Measurements from ENCODE around the gene ZC3H10. TPM values are rescaled to one million over a fixed set of nuclear protein-coding genes. Genes with fewer than 3 reads are reported as not detected.

Gene ZC3H10
- total RNA-seq, 1 experiment from 2014 or later: 3.5 TPM

DNA sequence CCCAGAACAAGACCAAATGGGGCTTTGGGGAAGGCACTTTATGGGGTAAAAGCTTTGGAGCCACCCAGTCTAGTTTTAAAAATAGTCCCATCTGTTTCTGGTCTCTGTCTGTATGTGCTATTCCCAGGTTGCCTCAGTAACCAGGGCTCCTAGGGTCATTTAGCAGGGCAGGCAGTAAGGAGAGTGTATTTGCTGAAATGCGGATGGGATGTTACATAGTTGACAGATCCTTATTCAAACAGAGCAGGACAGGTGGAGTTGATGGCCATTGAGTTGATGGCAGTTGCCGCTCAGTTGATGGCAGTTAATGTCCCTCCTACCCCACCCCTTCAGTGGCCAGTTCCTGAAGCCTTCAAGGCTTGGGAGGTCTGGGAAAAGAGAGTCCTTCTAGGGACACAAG is 4.6 kb downstream of the ZC3H10 start:
- ChIA-PET POLR2A (interaction anchor here (0.9 kb wide), 1 partner anchor 99 kb away, joined by 4 read pairs; the partner anchor contains the start of gene RNF41), CTCF (no interaction called here)
- Mint-ChIP-seq H3K36me3 (ENCODE audit: insufficient read depth, unreplicated experiment) (peaks cover 24% of the 10 kb centered on the region), H3K4me1 (ENCODE audit: low read depth, unreplicated experiment) (peaks cover 31% of the 10 kb centered on the region), H3K27ac (ENCODE audit: unreplicated experiment) (peak overlapping the region; percentile 35), H3K4me3 (ENCODE audit: unreplicated experiment) (no peak overlapping the region), H3K27me3 (ENCODE audit: insufficient read depth, unreplicated experiment) (no peaks in the 10 kb centered on the region), H3K9me3 (ENCODE audit: unreplicated experiment) (no peaks in the 10 kb centered on the region)
- Histone ChIP-seq H3K9me3 (no peaks in the 10 kb centered on the region), H3K4me3 (ENCODE audit: low read depth, low read length) (no peak overlapping the region), H3K27me3 (replicated peaks; ENCODE audit: control insufficient read depth, insufficient read depth, low read length) (no peaks in the 10 kb centered on the region), H3K36me3 (ENCODE audit: control insufficient read depth, insufficient read depth, low read length) (no peaks in the 10 kb centered on the region), H3K4me1 (peaks cover 30% of the 10 kb centered on the region)
- intact Hi-C loops (cut with micrococcal nuclease; ENCODE audit: unreplicated experiment): no loop called here
- BruUV-seq (replicated peaks): no TSS peak
- TF ChIP-seq, protein P1, sequence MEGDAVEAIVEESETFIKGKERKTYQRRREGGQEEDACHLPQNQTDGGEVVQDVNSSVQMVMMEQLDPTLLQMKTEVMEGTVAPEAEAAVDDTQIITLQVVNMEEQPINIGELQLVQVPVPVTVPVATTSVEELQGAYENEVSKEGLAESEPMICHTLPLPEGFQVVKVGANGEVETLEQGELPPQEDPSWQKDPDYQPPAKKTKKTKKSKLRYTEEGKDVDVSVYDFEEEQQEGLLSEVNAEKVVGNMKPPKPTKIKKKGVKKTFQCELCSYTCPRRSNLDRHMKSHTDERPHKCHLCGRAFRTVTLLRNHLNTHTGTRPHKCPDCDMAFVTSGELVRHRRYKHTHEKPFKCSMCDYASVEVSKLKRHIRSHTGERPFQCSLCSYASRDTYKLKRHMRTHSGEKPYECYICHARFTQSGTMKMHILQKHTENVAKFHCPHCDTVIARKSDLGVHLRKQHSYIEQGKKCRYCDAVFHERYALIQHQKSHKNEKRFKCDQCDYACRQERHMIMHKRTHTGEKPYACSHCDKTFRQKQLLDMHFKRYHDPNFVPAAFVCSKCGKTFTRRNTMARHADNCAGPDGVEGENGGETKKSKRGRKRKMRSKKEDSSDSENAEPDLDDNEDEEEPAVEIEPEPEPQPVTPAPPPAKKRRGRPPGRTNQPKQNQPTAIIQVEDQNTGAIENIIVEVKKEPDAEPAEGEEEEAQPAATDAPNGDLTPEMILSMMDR (IDR thresholded peaks at IDR 0.05; ENCODE audit: insufficient read depth in 1 of 2, low read depth in 1 of 2, low read length in 1 of 2, severe bottlenecking in 1 of 2, unreplicated experiment in 1 of 2): no peak
- DNase-seq: peak in 1 of 2 experiments; percentile 27

DNA sequence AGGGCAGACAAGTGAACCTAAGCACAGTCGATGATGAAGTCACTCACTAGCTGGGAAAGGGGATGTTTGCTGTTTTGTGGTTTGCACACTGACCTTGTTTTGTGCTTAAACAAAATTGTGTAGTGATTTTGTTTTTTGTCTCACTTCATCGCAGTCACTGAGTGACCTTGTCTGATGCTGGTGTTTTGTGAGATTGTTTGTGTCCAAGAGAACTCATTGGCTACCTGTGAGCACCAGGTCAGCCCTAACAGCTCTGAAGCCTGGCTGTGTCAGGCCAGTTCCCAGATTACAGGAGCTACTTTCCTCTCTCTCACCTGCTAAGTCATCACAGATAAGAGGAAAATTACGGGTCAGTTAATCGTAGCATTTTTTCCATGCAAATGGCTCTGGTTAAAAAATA is 6.1 kb downstream of the ZC3H10 start:
- no peaks in the 10 kb centered on the region for H3K36me3 ChIP-seq (ENCODE audit: control insufficient read depth, insufficient read depth, low read length)
- H3K27ac Mint-ChIP-seq (ENCODE audit: unreplicated experiment): peak overlapping the region; percentile 19
- CTCF ChIA-PET: interaction anchor here (0.6 to 1.2 kb wide), 3 partner anchors 19 to 179 kb away, joined by 3 to 4 read pairs (median 3); partner anchors contain the start of gene SMARCC2
- H3K4me3 ChIP-seq (ENCODE audit: low read depth, low read length): no peak overlapping the region
- no peaks in the 10 kb centered on the region for H3K9me3 Mint-ChIP-seq (ENCODE audit: unreplicated experiment)
- no TSS peak for BruUV-seq (replicated peaks)
- TF ChIP-seq, protein P1 (IDR thresholded peaks at IDR 0.05; ENCODE audit: insufficient read depth in 1 of 2, low read depth in 1 of 2, low read length in 1 of 2, severe bottlenecking in 1 of 2, unreplicated experiment in 1 of 2): no peak
- intact Hi-C loops (cut with micrococcal nuclease; ENCODE audit: unreplicated experiment): no loop called here
- POLR2A ChIA-PET: no interaction called here
- H3K4me3 Mint-ChIP-seq (ENCODE audit: unreplicated experiment): no peak overlapping the region
- peaks cover 28% of the 10 kb centered on the region for H3K4me1 Mint-ChIP-seq (ENCODE audit: low read depth, unreplicated experiment)
- H3K27me3 ChIP-seq (replicated peaks; ENCODE audit: control insufficient read depth, insufficient read depth, low read length): no peaks in the 10 kb centered on the region
- peaks cover 25% of the 10 kb centered on the region for H3K4me1 ChIP-seq
- H3K36me3 Mint-ChIP-seq (ENCODE audit: insufficient read depth, unreplicated experiment): peaks cover 26% of the 10 kb centered on the region
- H3K27me3 Mint-ChIP-seq (ENCODE audit: insufficient read depth, unreplicated experiment): no peaks in the 10 kb centered on the region
- no peaks in the 10 kb centered on the region for H3K9me3 ChIP-seq
- no peak for DNase-seq

DNA sequence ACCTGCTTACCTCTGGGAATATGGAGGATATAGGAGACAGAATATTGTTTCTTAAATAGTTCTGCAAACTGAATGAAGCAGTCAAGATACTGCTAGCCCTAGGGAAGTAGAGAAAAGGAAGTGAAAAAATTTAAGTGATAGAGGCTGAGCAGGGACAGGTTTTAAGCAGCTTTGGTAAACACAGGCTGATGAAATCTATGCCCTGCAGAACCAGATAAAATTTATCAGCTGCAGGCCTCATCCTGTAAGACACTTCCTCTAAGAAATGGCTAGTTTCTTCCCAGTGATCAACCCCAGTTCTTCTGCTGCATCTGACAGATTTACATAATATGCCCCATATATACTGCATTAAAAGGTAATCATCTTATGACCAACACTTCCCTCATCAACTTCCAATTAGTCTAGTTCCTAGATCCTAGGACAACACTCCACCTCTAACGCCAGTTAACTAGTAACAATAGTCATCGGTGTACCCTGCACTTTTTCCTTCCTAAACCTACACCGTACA is 8.7 kb downstream of the ZC3H10 start:
- Histone ChIP-seq H3K36me3 (ENCODE audit: control insufficient read depth, insufficient read depth, low read length) (peaks cover 4% of the 10 kb centered on the region), H3K27me3 (replicated peaks; ENCODE audit: control insufficient read depth, insufficient read depth, low read length) (no peaks in the 10 kb centered on the region), H3K4me1 (peaks cover 29% of the 10 kb centered on the region), H3K4me3 (ENCODE audit: low read depth, low read length) (0 out of 2 replicates have a peak overlapping the region, but pooled peaks have one; percentile 40), H3K9me3 (no peaks in the 10 kb centered on the region)
- BruUV-seq (replicated peaks): no TSS peak
- ChIA-PET CTCF (interaction anchor here (0.6 to 2.8 kb wide), 5 partner anchors 8 to 510 kb away, joined by 3 to 66 read pairs (median 16); partner anchors contain the start of genes MYL6B, SMARCC2 and ZC3H10), POLR2A (interaction anchor here (0.5 to 1.9 kb wide), 5 partner anchors 9 to 63 kb away, joined by 3 to 19 read pairs (median 4); partner anchors contain the start of genes MYL6, SMARCC2 and ZC3H10)
- no peaks in the 10 kb centered on the region for H3K9me3 Mint-ChIP-seq (ENCODE audit: unreplicated experiment)
- TF ChIP-seq, protein P1 (IDR thresholded peaks at IDR 0.05; ENCODE audit: insufficient read depth in 1 of 2, low read depth in 1 of 2, low read length in 1 of 2, severe bottlenecking in 1 of 2, unreplicated experiment in 1 of 2): no peak
- H3K27me3 Mint-ChIP-seq (ENCODE audit: insufficient read depth, unreplicated experiment): no peaks in the 10 kb centered on the region
- peaks cover 50% of the 10 kb centered on the region for H3K36me3 Mint-ChIP-seq (ENCODE audit: insufficient read depth, unreplicated experiment)
- intact Hi-C loops (cut with micrococcal nuclease; ENCODE audit: unreplicated experiment): loop anchor here (1.0 to 2.0 kb wide), 4 partner anchors 62 to 140 kb away; partner anchors contain the start of genes ANKRD52, COQ10A, NABP2 and SMARCC2
- H3K27ac Mint-ChIP-seq (ENCODE audit: unreplicated experiment): peak overlapping the region; percentile 91
- H3K4me1 Mint-ChIP-seq (ENCODE audit: low read depth, unreplicated experiment): peaks cover 35% of the 10 kb centered on the region
- no peak for DNase-seq
- peak overlapping the region; percentile 89 for H3K4me3 Mint-ChIP-seq (ENCODE audit: unreplicated experiment)
